ENCODE measurements around the gene APLP1. TPM values are rescaled to one million over a fixed set of nuclear protein-coding genes. Genes with fewer than 3 reads are reported as not detected.

The APLP1 gene
- total and polyA plus RNA-seq, 2 donors (not counting 1 experiment from before 2014, with no cell fraction given): 0.99 to 4.1 TPM

DNA sequence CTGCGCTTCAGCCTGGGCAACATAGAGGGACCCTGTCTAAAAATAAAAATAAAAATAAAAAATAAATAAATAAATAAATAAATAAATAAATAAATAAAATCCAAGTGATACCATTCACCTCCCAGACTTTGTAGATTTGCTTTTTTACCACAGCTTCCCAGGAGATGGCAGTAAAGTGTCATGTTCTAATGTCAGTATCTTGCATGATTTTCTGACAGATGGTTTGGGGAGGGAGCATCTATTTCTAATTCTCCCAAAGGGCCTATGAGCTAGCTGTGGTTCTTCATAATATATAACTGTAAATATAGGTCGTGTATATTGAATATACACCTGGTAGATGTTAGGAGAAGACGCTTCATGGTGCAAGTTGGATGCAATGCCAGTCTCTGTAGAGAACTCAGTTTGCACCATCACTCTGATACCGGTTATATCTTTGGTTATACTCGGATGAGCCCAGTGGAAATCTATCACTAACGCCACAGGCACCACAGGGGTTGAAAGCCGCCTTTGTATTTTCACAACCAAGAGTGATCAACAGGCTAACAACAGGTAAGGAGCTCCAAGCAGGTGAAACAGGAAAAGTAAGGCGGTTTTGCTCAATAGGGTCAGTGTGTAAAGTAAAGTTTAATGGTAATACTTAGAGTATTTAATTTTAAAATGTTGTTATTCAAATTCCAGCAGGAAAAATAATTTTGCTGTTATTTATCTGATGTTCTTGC is 13.9 kb downstream of the APLP1 start:
- Histone ChIP-seq H3K36me3 (ENCODE audit: control insufficient read depth, insufficient read depth, low read length) (no peaks in the 10 kb centered on the region), H3K27ac (ENCODE audit: insufficient read depth, low read length) (no peak overlapping the region), H2AFZ (ENCODE audit: low read length) (no peak overlapping the region), H3K4me2 (ENCODE audit: extremely low read depth, insufficient read depth, low read length) (no peak overlapping the region), H3K9me3 (ENCODE audit: control insufficient read depth, insufficient read depth, low read depth, low read length) (no peaks in the 10 kb centered on the region), H3K27me3 (ENCODE audit: control insufficient read depth, insufficient read depth, low read length) (no peaks in the 10 kb centered on the region), H4K20me1 (ENCODE audit: control insufficient read depth, extremely low read depth, insufficient read depth, low read length) (no peaks in the 10 kb centered on the region), H3K4me3 (replicated peaks in 1 of 4; ENCODE audit: control extremely low read depth in 1 of 4, insufficient read depth in 1 of 4, low read depth in 3 of 4, low read length in 4 of 4) (no peak overlapping the region), H3K9ac (ENCODE audit: insufficient read depth, low read length) (no peak overlapping the region), H3K79me2 (ENCODE audit: control insufficient read depth, insufficient read depth, low read length) (no peaks in the 10 kb centered on the region), H3K4me1 (ENCODE audit: control insufficient read depth, extremely low read depth, insufficient read depth, low read length) (no peaks in the 10 kb centered on the region)
- DNase-seq (ENCODE audit: low read depth in 2 of 2): peak; percentile 65 to 87
- TF ChIP-seq EZH2 (IDR thresholded peaks at IDR 0.05; ENCODE audit: low read length, missing control alignments): no peak
- peak; percentile 43 to 53 for TF ChIP-seq CTCF (conservative IDR thresholded peaks at IDR 0.05 in 1 of 2, IDR thresholded peaks at IDR 0.05 in 1 of 2; ENCODE audit: low read depth in 1 of 2, low read length in 2 of 2)

GRCh38 chr19:35883882-35884281 is 15.5 kb downstream of the APLP1 start:
- no peaks in the 10 kb centered on the region for H3K9me3 ChIP-seq (ENCODE audit: control insufficient read depth, insufficient read depth, low read depth, low read length)
- TF ChIP-seq CTCF (conservative IDR thresholded peaks at IDR 0.05 in 1 of 2, IDR thresholded peaks at IDR 0.05 in 1 of 2; ENCODE audit: low read depth in 1 of 2, low read length in 2 of 2) (no peak), EZH2 (IDR thresholded peaks at IDR 0.05; ENCODE audit: low read length, missing control alignments) (no peak)

DNA sequence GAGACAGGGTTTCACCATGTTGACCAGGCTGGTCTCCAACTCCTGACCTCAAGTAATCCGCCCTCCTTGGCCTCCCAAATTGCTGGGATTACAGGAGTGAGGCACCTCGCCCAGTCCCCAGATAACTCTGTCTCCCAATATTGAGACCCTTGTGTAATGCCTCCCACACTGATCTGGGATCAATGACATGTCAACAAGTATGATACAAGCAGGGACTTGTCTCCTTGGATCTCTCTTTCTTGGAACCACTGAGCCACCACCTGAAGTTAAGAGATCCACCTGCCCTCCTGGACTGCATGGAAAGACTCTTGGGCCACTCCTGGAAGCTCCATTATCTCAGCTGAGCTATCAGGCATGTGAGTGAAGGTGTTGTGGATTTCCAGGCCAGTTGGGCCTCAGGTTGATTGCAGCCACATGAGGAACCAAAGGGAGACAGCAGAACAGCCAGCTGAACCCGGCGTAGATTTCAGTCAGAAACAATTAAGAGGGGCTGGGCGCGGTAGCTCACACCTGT is 16.9 kb downstream of the APLP1 start:
- Histone ChIP-seq H3K4me1 (ENCODE audit: control insufficient read depth, extremely low read depth, insufficient read depth, low read length) (no peaks in the 10 kb centered on the region), H3K79me2 (ENCODE audit: control insufficient read depth, insufficient read depth, low read length) (no peaks in the 10 kb centered on the region), H3K4me2 (ENCODE audit: extremely low read depth, insufficient read depth, low read length) (no peak overlapping the region), H2AFZ (ENCODE audit: low read length) (no peak overlapping the region), H4K20me1 (ENCODE audit: control insufficient read depth, extremely low read depth, insufficient read depth, low read length) (no peaks in the 10 kb centered on the region), H3K9ac (ENCODE audit: insufficient read depth, low read length) (no peak overlapping the region), H3K27ac (ENCODE audit: insufficient read depth, low read length) (no peak overlapping the region), H3K9me3 (ENCODE audit: control insufficient read depth, insufficient read depth, low read depth, low read length) (no peaks in the 10 kb centered on the region), H3K27me3 (ENCODE audit: control insufficient read depth, insufficient read depth, low read length) (no peaks in the 10 kb centered on the region), H3K36me3 (ENCODE audit: control insufficient read depth, insufficient read depth, low read length) (peaks cover 8% of the 10 kb centered on the region), H3K4me3 (replicated peaks in 1 of 4; ENCODE audit: control extremely low read depth in 1 of 4, insufficient read depth in 1 of 4, low read depth in 3 of 4, low read length in 4 of 4) (no peak overlapping the region)
- DNase-seq (ENCODE audit: low read depth in 2 of 2): no peak
- TF ChIP-seq EZH2 (IDR thresholded peaks at IDR 0.05; ENCODE audit: low read length, missing control alignments) (no peak), CTCF (conservative IDR thresholded peaks at IDR 0.05 in 1 of 2, IDR thresholded peaks at IDR 0.05 in 1 of 2; ENCODE audit: low read depth in 1 of 2, low read length in 2 of 2) (no peak)

More at GRCh38 chr19:35883882-35884281, 15.5 kb downstream of the APLP1 start:
- DNase-seq (ENCODE audit: low read depth in 2 of 2): no peak
- Histone ChIP-seq H3K27me3 (ENCODE audit: control insufficient read depth, insufficient read depth, low read length) (no peaks in the 10 kb centered on the region), H3K9ac (ENCODE audit: insufficient read depth, low read length) (no peak overlapping the region), H4K20me1 (ENCODE audit: control insufficient read depth, extremely low read depth, insufficient read depth, low read length) (no peaks in the 10 kb centered on the region), H3K4me1 (ENCODE audit: control insufficient read depth, extremely low read depth, insufficient read depth, low read length) (no peaks in the 10 kb centered on the region), H3K27ac (ENCODE audit: insufficient read depth, low read length) (no peak overlapping the region), H3K4me3 (replicated peaks in 1 of 4; ENCODE audit: control extremely low read depth in 1 of 4, insufficient read depth in 1 of 4, low read depth in 3 of 4, low read length in 4 of 4) (no peak overlapping the region), H3K79me2 (ENCODE audit: control insufficient read depth, insufficient read depth, low read length) (no peaks in the 10 kb centered on the region), H3K36me3 (ENCODE audit: control insufficient read depth, insufficient read depth, low read length) (no peaks in the 10 kb centered on the region), H3K4me2 (ENCODE audit: extremely low read depth, insufficient read depth, low read length) (no peak overlapping the region), H2AFZ (ENCODE audit: low read length) (no peak overlapping the region)

Data from fibroblast of lung (primary cell).